HG03139 (cell line): ENCODE measurements around the gene MTRR.

ENCODE experiments used
- ATAC-seq: cut with Tn5 transposase; IDR thresholded peaks from one replicate; pipeline ENCODE4 v1.9.1; 2021; ENCODE audit not compliant: unreplicated experiment

Gene MTRR

GRCh38 chr5:7856855-7857254 is 12.1 kb upstream of the MTRR start:
- no peak for ATAC-seq

GRCh38 chr5:7857361-7857760 is 11.6 kb upstream of the MTRR start:
- no peak for ATAC-seq

- ATAC-seq, result no peak
Observed at GRCh38 chr5:7857926-7858632, 10.9 kb upstream of the MTRR start.

GRCh38 chr5:7866196-7866595 is 2.8 kb upstream of the MTRR start:
- no peak for ATAC-seq

GRCh38 chr5:7867260-7867659 is 1.7 kb upstream of the MTRR start:
- no peak for ATAC-seq

GRCh38 chr5:7868427-7868772 is 548 bp upstream of the MTRR start:
- ATAC-seq, result no peak

GRCh38 chr5:7869474-7870136 is 657 bp downstream of the MTRR start:
- peak; percentile 28 for ATAC-seq

- ATAC-seq, result no peak
Observed at GRCh38 chr5:7871653-7872052, 2.7 kb downstream of the MTRR start.

- ATAC-seq, result no peak
Observed at GRCh38 chr5:7872517-7873130, 3.7 kb downstream of the MTRR start.

GRCh38 chr5:7873216-7873615 is 4.3 kb downstream of the MTRR start:
- no peak for ATAC-seq

- ATAC-seq, result no peak
Observed at GRCh38 chr5:7874639-7875038, 5.7 kb downstream of the MTRR start.

GRCh38 chr5:7875151-7875550 is 6.2 kb downstream of the MTRR start:
- ATAC-seq, result no peak

GRCh38 chr5:7876867-7877266 is 7.9 kb downstream of the MTRR start:
- no peak for ATAC-seq

- ATAC-seq, result no peak
Observed at GRCh38 chr5:7877851-7878250, 8.9 kb downstream of the MTRR start.

- peak; percentile 95 for ATAC-seq
Observed at GRCh38 chr5:7878381-7878873, 9.5 kb downstream of the MTRR start.

GRCh38 chr5:7881091-7881490 is 12.1 kb downstream of the MTRR start:
- no peak for ATAC-seq

- no peak for ATAC-seq
Observed at GRCh38 chr5:7881816-7882215, 12.9 kb downstream of the MTRR start.

GRCh38 chr5:7882926-7883325 is 14.0 kb downstream of the MTRR start:
- no peak for ATAC-seq

GRCh38 chr5:7884491-7885267 is 15.7 kb downstream of the MTRR start:
- ATAC-seq, result no peak

GRCh38 chr5:7886849-7887475 is 18.0 kb downstream of the MTRR start:
- ATAC-seq, result no peak

GRCh38 chr5:7888901-7889300 is 20.0 kb downstream of the MTRR start:
- ATAC-seq, result no peak
